Neural cell (in vitro differentiated cells): ENCODE results near the gene FAM98C. TPM values are rescaled to one million over a fixed set of nuclear protein-coding genes. Genes with fewer than 3 reads are reported as not detected.

Experiments
- H2AFZ ChIP-seq: fragments of 200-600, 300-800 bp; sonication (generic), shearing (Covaris generic); 2 replicates; pipeline ENCODE4 v1.6.0; 2014; ENCODE audit warnings: low read depth, mild to moderate bottlenecking, antibody characterized with exemption, low read length, moderate library complexity
- H3F3A ChIP-seq: fragments of 200-600 bp; shearing (Covaris generic); 2 replicates; pipeline ENCODE4 v1.6.1; 2016; ENCODE audit warnings: mild to moderate bottlenecking, moderate library complexity, mixed read lengths, antibody characterized with exemption, low read length; ENCODE audit not compliant: insufficient read depth, poor library complexity, severe bottlenecking
- H3K27ac ChIP-seq: fragments of 200-600, 300-800 bp; sonication (generic), shearing (Covaris generic); 2 replicates; pipeline ENCODE4 v1.5.1; 2014; ENCODE audit warnings: mild to moderate bottlenecking, low read length, moderate library complexity
- H3K27me3 ChIP-seq: fragments of 300-800, 200-600 bp; sonication (generic), shearing (Covaris generic); 2 replicates; pipeline ENCODE4 v1.6.0; 2014; ENCODE audit warnings: mild to moderate bottlenecking, low read depth, low read length, moderate library complexity; ENCODE audit not compliant: insufficient read depth
- H3K36me3 ChIP-seq: fragments of 300-800, 200-600 bp; sonication (generic), shearing (Covaris generic); 2 replicates; pipeline ENCODE4 v1.5.1; 2014; ENCODE audit warnings: mild to moderate bottlenecking, antibody characterized with exemption, low read length, moderate library complexity; ENCODE audit not compliant: insufficient read depth
- H3K4me2 ChIP-seq: fragments of 300-800, 200-600 bp; sonication (generic), shearing (Covaris generic); 2 replicates; pipeline ENCODE4 v1.6.0; 2014; ENCODE audit warnings: mild to moderate bottlenecking, low read length
- H3K4me3 ChIP-seq: fragments of 300-800, 200-600 bp; sonication (generic), shearing (Covaris generic); 2 replicates; pipeline ENCODE4 v1.5.1; 2014; ENCODE audit warnings: mild to moderate bottlenecking, low read length, moderate library complexity
- H3K79me2 ChIP-seq: fragments of 200-600 bp; shearing (Covaris generic); replicated peaks from 2 replicates; pipeline ENCODE4 v1.6.0; 2014; ENCODE audit warnings: mild to moderate bottlenecking, low read length, moderate library complexity; ENCODE audit not compliant: insufficient read depth
- H3K9ac ChIP-seq: fragments of 300-800, 200-600 bp; sonication (generic), shearing (Covaris generic); 2 replicates; pipeline ENCODE4 v1.6.1; 2016; ENCODE audit warnings: mild to moderate bottlenecking, low read length, mixed read lengths
- H3K9me2 ChIP-seq: fragments of 200-600 bp; shearing (Covaris generic); 2 replicates; pipeline ENCODE4 v1.6.1; 2016; ENCODE audit warnings: mild to moderate bottlenecking, low read length, mixed read lengths; ENCODE audit not compliant: insufficient read depth
- H3K9me3 ChIP-seq: fragments of 200-600, 300-800 bp; sonication (generic), shearing (Covaris generic); 2 replicates; pipeline ENCODE4 v1.6.1; 2016; ENCODE audit warnings: mild to moderate bottlenecking, mixed run types, low read length, moderate library complexity, mixed read lengths
- H4K20me1 ChIP-seq: fragments of 200-600 bp; shearing (Covaris generic); 2 replicates; pipeline ENCODE4 v1.6.1; 2016; ENCODE audit warnings: mild to moderate bottlenecking, mixed run types; ENCODE audit not compliant: insufficient read depth
- EP300 ChIP-seq: fragments of 450-650 bp; conservative IDR thresholded peaks from 2 replicates; pipeline ENCODE4 v1.6.1; 2014; ENCODE audit warnings: antibody characterized with exemption, mild to moderate bottlenecking, moderate library complexity; ENCODE audit not compliant: poor library complexity, severe bottlenecking
- EZH2 ChIP-seq: fragments of 200-600, 300-800 bp; shearing (Covaris generic), sonication (generic); IDR thresholded peaks from 2 replicates; pipeline ENCODE4 v1.6.1; 2014; ENCODE audit warnings: antibody characterized with exemption, low read length, borderline replicate concordance, mild to moderate bottlenecking; ENCODE audit not compliant: insufficient read depth, poor library complexity, severe bottlenecking
- MXI1 ChIP-seq: fragments of 450-650 bp; conservative IDR thresholded peaks from 2 replicates; pipeline ENCODE4 v1.6.1; 2014; ENCODE audit warnings: antibody characterized with exemption, mild to moderate bottlenecking; ENCODE audit not compliant: poor library complexity, severe bottlenecking
- POLR2AphosphoS5 ChIP-seq: IDR thresholded peaks from 2 replicates; pipeline ENCODE4 v1.6.1; 2012
- RAD21 ChIP-seq: fragments of 450-650 bp; conservative IDR thresholded peaks from 2 replicates; pipeline ENCODE4 v1.6.1; 2014; ENCODE audit warnings: antibody characterized with exemption, mild to moderate bottlenecking, moderate library complexity
- SMC3 ChIP-seq: fragments of 450-650 bp; conservative IDR thresholded peaks from 2 replicates; pipeline ENCODE4 v1.6.1; 2014; ENCODE audit warnings: antibody characterized with exemption, mild to moderate bottlenecking, moderate library complexity; ENCODE audit not compliant: poor library complexity
- TAF1 ChIP-seq: IDR thresholded peaks from 2 replicates; pipeline ENCODE4 v1.6.1; 2012; ENCODE audit warnings: low read depth
- polyA plus RNA-seq: library from polyadenylated mRNA; depleted of rRNA; stranded (reverse); fragments of >200 nt; gene quantifications from 2 replicates; pipeline ENCODE4 v1.2.3, GENCODE V29; 2014
- TF ChIP-seq, protein P1 (sequence below): fragments of 450-650 bp; IDR thresholded peaks from 2 replicates; pipeline ENCODE4 v1.5.1; 2014; ENCODE audit warnings: antibody characterized with exemption, mild to moderate bottlenecking, moderate library complexity; ENCODE audit not compliant: poor library complexity, severe bottlenecking
- TF ChIP-seq, protein P2 (sequence below): IDR thresholded peaks from 2 replicates; pipeline ENCODE4 v1.6.1; 2012; ENCODE audit warnings: borderline replicate concordance

Gene FAM98C
- polyA plus RNA-seq, 1 donor from 2014 or later, result 79.3 TPM

DNA sequence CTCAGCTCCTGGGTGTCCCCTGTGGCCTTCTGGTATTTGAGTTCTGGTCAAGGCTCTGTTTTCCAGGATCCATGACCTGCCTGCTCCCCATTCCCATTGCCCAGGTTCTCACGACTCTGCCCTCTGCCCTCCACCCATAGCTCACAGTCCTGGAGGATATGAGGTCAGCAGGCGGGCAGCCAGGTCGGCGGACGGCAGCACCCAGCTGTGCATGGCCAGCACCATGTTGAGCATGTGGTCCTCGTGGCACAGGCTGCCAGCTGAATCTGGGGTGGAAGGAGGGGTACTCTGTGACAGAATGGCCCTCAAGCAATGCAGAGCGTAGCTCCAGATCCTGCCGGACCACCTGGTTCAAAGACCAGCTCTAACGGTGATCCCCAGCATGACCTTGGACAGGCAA is 18.0 kb downstream of the FAM98C start:
- H2AFZ ChIP-seq, result no peak overlapping the region
- no peaks in the 10 kb centered on the region for H3K27me3 ChIP-seq
- H3F3A ChIP-seq, result no peaks in the 10 kb centered on the region
- H3K27ac ChIP-seq, result no peak overlapping the region
- H3K9me2 ChIP-seq, result no peaks in the 10 kb centered on the region
- H3K9ac ChIP-seq, result no peak overlapping the region
- TF ChIP-seq RAD21 (no peak), EZH2 (no peak), TAF1 (no peak), EP300 (no peak), SMC3 (no peak), MXI1 (no peak), POLR2AphosphoS5 (no peak)
- TF ChIP-seq, protein P1, sequence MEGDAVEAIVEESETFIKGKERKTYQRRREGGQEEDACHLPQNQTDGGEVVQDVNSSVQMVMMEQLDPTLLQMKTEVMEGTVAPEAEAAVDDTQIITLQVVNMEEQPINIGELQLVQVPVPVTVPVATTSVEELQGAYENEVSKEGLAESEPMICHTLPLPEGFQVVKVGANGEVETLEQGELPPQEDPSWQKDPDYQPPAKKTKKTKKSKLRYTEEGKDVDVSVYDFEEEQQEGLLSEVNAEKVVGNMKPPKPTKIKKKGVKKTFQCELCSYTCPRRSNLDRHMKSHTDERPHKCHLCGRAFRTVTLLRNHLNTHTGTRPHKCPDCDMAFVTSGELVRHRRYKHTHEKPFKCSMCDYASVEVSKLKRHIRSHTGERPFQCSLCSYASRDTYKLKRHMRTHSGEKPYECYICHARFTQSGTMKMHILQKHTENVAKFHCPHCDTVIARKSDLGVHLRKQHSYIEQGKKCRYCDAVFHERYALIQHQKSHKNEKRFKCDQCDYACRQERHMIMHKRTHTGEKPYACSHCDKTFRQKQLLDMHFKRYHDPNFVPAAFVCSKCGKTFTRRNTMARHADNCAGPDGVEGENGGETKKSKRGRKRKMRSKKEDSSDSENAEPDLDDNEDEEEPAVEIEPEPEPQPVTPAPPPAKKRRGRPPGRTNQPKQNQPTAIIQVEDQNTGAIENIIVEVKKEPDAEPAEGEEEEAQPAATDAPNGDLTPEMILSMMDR, result no peak
- TF ChIP-seq, protein P2, sequence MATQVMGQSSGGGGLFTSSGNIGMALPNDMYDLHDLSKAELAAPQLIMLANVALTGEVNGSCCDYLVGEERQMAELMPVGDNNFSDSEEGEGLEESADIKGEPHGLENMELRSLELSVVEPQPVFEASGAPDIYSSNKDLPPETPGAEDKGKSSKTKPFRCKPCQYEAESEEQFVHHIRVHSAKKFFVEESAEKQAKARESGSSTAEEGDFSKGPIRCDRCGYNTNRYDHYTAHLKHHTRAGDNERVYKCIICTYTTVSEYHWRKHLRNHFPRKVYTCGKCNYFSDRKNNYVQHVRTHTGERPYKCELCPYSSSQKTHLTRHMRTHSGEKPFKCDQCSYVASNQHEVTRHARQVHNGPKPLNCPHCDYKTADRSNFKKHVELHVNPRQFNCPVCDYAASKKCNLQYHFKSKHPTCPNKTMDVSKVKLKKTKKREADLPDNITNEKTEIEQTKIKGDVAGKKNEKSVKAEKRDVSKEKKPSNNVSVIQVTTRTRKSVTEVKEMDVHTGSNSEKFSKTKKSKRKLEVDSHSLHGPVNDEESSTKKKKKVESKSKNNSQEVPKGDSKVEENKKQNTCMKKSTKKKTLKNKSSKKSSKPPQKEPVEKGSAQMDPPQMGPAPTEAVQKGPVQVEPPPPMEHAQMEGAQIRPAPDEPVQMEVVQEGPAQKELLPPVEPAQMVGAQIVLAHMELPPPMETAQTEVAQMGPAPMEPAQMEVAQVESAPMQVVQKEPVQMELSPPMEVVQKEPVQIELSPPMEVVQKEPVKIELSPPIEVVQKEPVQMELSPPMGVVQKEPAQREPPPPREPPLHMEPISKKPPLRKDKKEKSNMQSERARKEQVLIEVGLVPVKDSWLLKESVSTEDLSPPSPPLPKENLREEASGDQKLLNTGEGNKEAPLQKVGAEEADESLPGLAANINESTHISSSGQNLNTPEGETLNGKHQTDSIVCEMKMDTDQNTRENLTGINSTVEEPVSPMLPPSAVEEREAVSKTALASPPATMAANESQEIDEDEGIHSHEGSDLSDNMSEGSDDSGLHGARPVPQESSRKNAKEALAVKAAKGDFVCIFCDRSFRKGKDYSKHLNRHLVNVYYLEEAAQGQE, result no peak
- no peaks in the 10 kb centered on the region for H3K79me2 ChIP-seq
- no peaks in the 10 kb centered on the region for H4K20me1 ChIP-seq
- no peaks in the 10 kb centered on the region for H3K9me3 ChIP-seq
- H3K4me3 ChIP-seq, result no peak overlapping the region
- no peaks in the 10 kb centered on the region for H3K36me3 ChIP-seq
- H3K4me2 ChIP-seq, result no peak overlapping the region

DNA sequence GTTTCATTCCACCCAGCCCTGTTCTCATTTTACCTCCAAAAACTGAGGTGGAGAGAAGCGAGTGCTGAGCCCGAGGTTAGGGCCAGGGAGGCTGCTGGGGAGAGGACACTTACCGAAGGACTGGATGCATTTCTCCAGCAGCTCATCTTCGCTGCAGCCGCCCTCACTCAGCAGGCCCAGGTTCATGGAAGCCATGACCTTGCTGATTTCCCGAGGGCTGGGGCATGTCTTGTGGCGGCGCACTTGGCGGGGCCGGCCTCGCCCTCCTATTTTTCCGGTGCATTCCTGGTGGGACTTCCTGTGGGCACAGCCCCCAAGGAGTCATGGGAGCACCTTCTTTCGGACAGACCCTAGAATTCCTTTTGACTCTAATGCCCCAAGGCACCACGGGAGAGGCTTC is 19.0 kb downstream of the FAM98C start:
- TF ChIP-seq, protein P1, result no peak
- TF ChIP-seq, protein P2, result no peak
- no peak for TF ChIP-seq EP300
- no peak for TF ChIP-seq RAD21
- no peak for TF ChIP-seq TAF1
- no peak for TF ChIP-seq SMC3
- TF ChIP-seq POLR2AphosphoS5, result no peak
- TF ChIP-seq EZH2, result no peak
- TF ChIP-seq MXI1, result no peak
- Histone ChIP-seq H3F3A (no peaks in the 10 kb centered on the region), H4K20me1 (no peaks in the 10 kb centered on the region), H3K79me2 (no peaks in the 10 kb centered on the region), H3K27me3 (no peaks in the 10 kb centered on the region), H3K9ac (no peak overlapping the region), H3K4me3 (no peak overlapping the region), H3K9me2 (no peaks in the 10 kb centered on the region), H3K9me3 (no peaks in the 10 kb centered on the region), H3K4me2 (no peak overlapping the region), H3K27ac (no peak overlapping the region), H2AFZ (no peak overlapping the region), H3K36me3 (no peaks in the 10 kb centered on the region)
